Osteoblast (primary cell): ENCODE data around the gene NEK6. TPM values are rescaled to one million over a fixed set of nuclear protein-coding genes. Genes with fewer than 3 reads are reported as not detected.

Experiments
- DNase-seq: peaks from one replicate; pipeline ENCODE4 v3.0.0; 2011; ENCODE audit warnings: low spot score, mixed read lengths; ENCODE audit not compliant: insufficient read length; ENCODE audit errors: missing footprints
- H2AFZ ChIP-seq: 2 replicates; pipeline ENCODE4 v1.6.0; 2011; ENCODE audit warnings: mild to moderate bottlenecking, low read length
- H3K27ac ChIP-seq: 2 replicates; pipeline ENCODE4 v1.5.1; 2011; ENCODE audit warnings: mild to moderate bottlenecking, low read depth, low read length, moderate library complexity
- H3K27me3 ChIP-seq: 2 replicates; pipeline ENCODE4 v1.6.0; 2012; ENCODE audit warnings: mild to moderate bottlenecking, control low read depth, inconsistent platforms, low read length, moderate library complexity; ENCODE audit not compliant: insufficient read depth
- H3K36me3 ChIP-seq: 2 replicates; pipeline ENCODE4 v1.5.1; 2011; ENCODE audit warnings: mild to moderate bottlenecking, low read length, control low read depth, moderate library complexity; ENCODE audit not compliant: insufficient read depth
- H3K4me1 ChIP-seq: 2 replicates; pipeline ENCODE4 v1.5.1; 2011; ENCODE audit warnings: mild to moderate bottlenecking, low read length, control low read depth, moderate library complexity; ENCODE audit not compliant: insufficient read depth
- H3K4me2 ChIP-seq: 2 replicates; pipeline ENCODE4 v1.6.0; 2011; ENCODE audit warnings: mild to moderate bottlenecking, low read length; ENCODE audit not compliant: insufficient read depth
- H3K4me3 ChIP-seq: fragments of 200-600 bp; sonication (generic); 3 replicates; pipeline ENCODE4 v1.5.1; 2012; ENCODE audit warnings: mild to moderate bottlenecking, low read length, inconsistent platforms; ENCODE audit not compliant: insufficient read depth
- H3K79me2 ChIP-seq: 2 replicates; pipeline ENCODE4 v1.6.0; 2012; ENCODE audit warnings: mild to moderate bottlenecking, low read length, control low read depth, inconsistent platforms; ENCODE audit not compliant: insufficient read depth
- H3K9me3 ChIP-seq: 2 replicates; pipeline ENCODE4 v1.5.1; 2011; ENCODE audit warnings: low read depth, low read length, control low read depth
- H4K20me1 ChIP-seq: 2 replicates; pipeline ENCODE4 v1.6.0; 2012; ENCODE audit warnings: mild to moderate bottlenecking, low read length, control low read depth; ENCODE audit not compliant: insufficient read depth
- CTCF ChIP-seq: IDR thresholded peaks from 2 replicates; pipeline ENCODE4 v1.5.1; 2011; ENCODE audit warnings: mild to moderate bottlenecking, low read depth, low read length, moderate library complexity; ENCODE audit errors: extremely low read depth
- total RNA-seq: library from RNA; depleted of rRNA; stranded (reverse); fragments of >200 nt; gene quantifications from 2 replicates; pipeline ENCODE4 v1.2.3, GENCODE V29; 2012

NEK6 gene
- total RNA-seq, 1 donor: 128 TPM

GRCh38 chr9:124370896-124371582 lies 113.3 kb downstream of the NEK6 start:
- Histone ChIP-seq H3K27ac (no peak overlapping the region), H3K27me3 (no peaks in the 10 kb centered on the region), H4K20me1 (peaks cover 52% of the 10 kb centered on the region), H3K4me1 (peaks cover 29% of the 10 kb centered on the region), H3K4me3 (no peak overlapping the region), H3K36me3 (peaks cover 6% of the 10 kb centered on the region), H3K79me2 (peaks cover 96% of the 10 kb centered on the region), H3K4me2 (peak overlapping the region; percentile 3), H2AFZ (no peak overlapping the region), H3K9me3 (no peaks in the 10 kb centered on the region)
- TF ChIP-seq CTCF: no peak
- no peak for DNase-seq

GRCh38 chr9:124372038-124372437 lies 114.3 kb downstream of the NEK6 start:
- H3K9me3 ChIP-seq: no peaks in the 10 kb centered on the region
- peaks cover 21% of the 10 kb centered on the region for H3K4me1 ChIP-seq
- no peak for DNase-seq
- peaks cover 12% of the 10 kb centered on the region for H3K36me3 ChIP-seq
- H3K27me3 ChIP-seq: no peaks in the 10 kb centered on the region
- no peak overlapping the region for H2AFZ ChIP-seq
- H3K27ac ChIP-seq: no peak overlapping the region
- peaks cover 99% of the 10 kb centered on the region for H3K79me2 ChIP-seq
- no peak overlapping the region for H3K4me3 ChIP-seq
- no peak for TF ChIP-seq CTCF
- no peak overlapping the region for H3K4me2 ChIP-seq
- peaks cover 46% of the 10 kb centered on the region for H4K20me1 ChIP-seq

GRCh38 chr9:124373386-124373785 lies 115.6 kb downstream of the NEK6 start:
- Histone ChIP-seq H3K27ac (no peak overlapping the region), H4K20me1 (peaks cover 44% of the 10 kb centered on the region), H3K4me2 (no peak overlapping the region), H3K27me3 (no peaks in the 10 kb centered on the region), H3K4me3 (no peak overlapping the region), H3K9me3 (no peaks in the 10 kb centered on the region), H3K4me1 (peaks cover 18% of the 10 kb centered on the region), H2AFZ (no peak overlapping the region), H3K36me3 (peaks cover 12% of the 10 kb centered on the region), H3K79me2 (peaks cover 99% of the 10 kb centered on the region)
- TF ChIP-seq CTCF: no peak
- no peak for DNase-seq

- Histone ChIP-seq H3K9me3 (no peaks in the 10 kb centered on the region), H3K79me2 (peaks cover 99% of the 10 kb centered on the region), H3K4me1 (peaks cover 15% of the 10 kb centered on the region), H2AFZ (no peak overlapping the region), H4K20me1 (peaks cover 39% of the 10 kb centered on the region), H3K27me3 (no peaks in the 10 kb centered on the region), H3K27ac (no peak overlapping the region), H3K4me3 (no peak overlapping the region), H3K36me3 (peaks cover 12% of the 10 kb centered on the region), H3K4me2 (no peak overlapping the region)
- TF ChIP-seq CTCF: no peak
- no peak for DNase-seq
Measured at GRCh38 chr9:124373851-124374250, 116.1 kb downstream of the NEK6 start.
